Measurements from ENCODE around the gene ADGRE2. TPM values are rescaled to one million over a fixed set of nuclear protein-coding genes. Genes with fewer than 3 reads are reported as not detected.
"Not testable (repeated sequence)": the region's sequence is repeated elsewhere in the genome, so short reads cannot be mapped to it uniquely, and the experiment has no call there.

ADGRE2 gene
- total RNA-seq, 1 donor from 2014 or later = 3.6 TPM

DNA sequence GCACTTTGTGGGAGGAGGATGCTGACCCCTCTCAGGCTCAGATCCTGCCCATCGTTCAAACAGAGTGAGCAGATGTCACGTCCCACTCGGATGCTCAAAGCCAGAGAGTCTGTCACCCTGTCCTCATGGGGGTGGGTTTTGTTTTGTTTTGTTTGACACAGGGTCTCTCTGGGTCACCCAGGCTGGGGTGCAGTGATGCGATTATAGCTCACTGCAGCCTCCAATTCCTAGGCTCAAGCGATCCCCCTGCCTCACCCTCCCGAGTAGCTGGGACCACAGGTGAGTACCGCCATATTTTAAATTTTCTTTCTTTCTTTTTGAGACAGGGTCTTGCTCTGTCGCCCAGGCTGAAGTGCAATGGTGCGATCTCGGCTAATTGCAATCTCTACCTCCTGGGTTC is 4.0 kb downstream of the ADGRE2 start:
- no peaks in the 10 kb centered on the region for H3K9me3 Mint-ChIP-seq
- peaks cover 11% of the 10 kb centered on the region for H3K4me1 Mint-ChIP-seq (ENCODE audit: low read depth)
- H3K4me3 Mint-ChIP-seq (ENCODE audit: low read depth) = no peak overlapping the region
- intact Hi-C loops (cut with micrococcal nuclease) = no loop called here
- DNase-seq (ENCODE audit: low spot score) = no peak
- H3K27ac Mint-ChIP-seq = no peak overlapping the region
- H3K27me3 Mint-ChIP-seq (ENCODE audit: low read depth) = peaks cover 17% of the 10 kb centered on the region
- H3K36me3 Mint-ChIP-seq (ENCODE audit: low read depth) = no peaks in the 10 kb centered on the region

- intact Hi-C loops (cut with micrococcal nuclease); H3K36me3 Mint-ChIP-seq (ENCODE audit: low read depth); DNase-seq (ENCODE audit: low spot score); H3K27ac Mint-ChIP-seq; H3K4me3 Mint-ChIP-seq (ENCODE audit: low read depth); H3K9me3 Mint-ChIP-seq: not testable (repeated sequence)
- Mint-ChIP-seq H3K27me3 (ENCODE audit: low read depth) (peaks cover 14% of the 10 kb centered on the region), H3K4me1 (ENCODE audit: low read depth) (peaks cover 11% of the 10 kb centered on the region)
Observed at GRCh38 chr19:14773722-14774121, 4.6 kb downstream of the ADGRE2 start.

DNA sequence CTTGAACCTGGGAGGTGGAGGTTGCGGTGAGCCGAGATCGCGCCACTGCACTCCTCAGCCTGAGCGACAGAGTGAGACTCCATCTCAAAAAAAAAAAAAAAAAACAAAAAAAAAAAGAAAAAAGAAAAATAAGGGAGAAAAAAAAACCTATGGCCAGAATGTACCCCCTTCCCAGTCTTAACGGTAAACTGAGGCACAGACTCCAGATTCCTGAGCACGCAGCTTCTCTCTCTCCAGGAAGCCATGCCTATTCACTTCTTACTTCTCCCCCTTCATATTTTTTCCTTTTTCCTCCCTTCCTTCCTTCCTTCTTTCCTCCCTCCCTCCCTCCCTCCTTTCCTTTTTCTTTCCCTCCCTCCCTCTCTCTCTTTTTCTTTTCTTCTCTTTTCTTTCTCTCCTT is 5.4 kb downstream of the ADGRE2 start:
- H3K27me3 Mint-ChIP-seq (ENCODE audit: low read depth) = peaks cover 14% of the 10 kb centered on the region
- intact Hi-C loops (cut with micrococcal nuclease) = no loop called here
- no peaks in the 10 kb centered on the region for H3K9me3 Mint-ChIP-seq
- no peak overlapping the region for H3K4me3 Mint-ChIP-seq (ENCODE audit: low read depth)
- H3K27ac Mint-ChIP-seq = no peak overlapping the region
- H3K4me1 Mint-ChIP-seq (ENCODE audit: low read depth) = peaks cover 11% of the 10 kb centered on the region
- DNase-seq (ENCODE audit: low spot score) = no peak
- no peaks in the 10 kb centered on the region for H3K36me3 Mint-ChIP-seq (ENCODE audit: low read depth)

- no peaks in the 10 kb centered on the region for H3K36me3 Mint-ChIP-seq (ENCODE audit: low read depth)
- H3K4me1 Mint-ChIP-seq (ENCODE audit: low read depth) = peaks cover 11% of the 10 kb centered on the region
- H3K4me3 Mint-ChIP-seq (ENCODE audit: low read depth) = no peak overlapping the region
- H3K27ac Mint-ChIP-seq = no peak overlapping the region
- DNase-seq (ENCODE audit: low spot score) = no peak
- peaks cover 11% of the 10 kb centered on the region for H3K27me3 Mint-ChIP-seq (ENCODE audit: low read depth)
- intact Hi-C loops (cut with micrococcal nuclease) = no loop called here
- H3K9me3 Mint-ChIP-seq = no peaks in the 10 kb centered on the region
Observed at GRCh38 chr19:14772467-14772866, 5.9 kb downstream of the ADGRE2 start.

DNA sequence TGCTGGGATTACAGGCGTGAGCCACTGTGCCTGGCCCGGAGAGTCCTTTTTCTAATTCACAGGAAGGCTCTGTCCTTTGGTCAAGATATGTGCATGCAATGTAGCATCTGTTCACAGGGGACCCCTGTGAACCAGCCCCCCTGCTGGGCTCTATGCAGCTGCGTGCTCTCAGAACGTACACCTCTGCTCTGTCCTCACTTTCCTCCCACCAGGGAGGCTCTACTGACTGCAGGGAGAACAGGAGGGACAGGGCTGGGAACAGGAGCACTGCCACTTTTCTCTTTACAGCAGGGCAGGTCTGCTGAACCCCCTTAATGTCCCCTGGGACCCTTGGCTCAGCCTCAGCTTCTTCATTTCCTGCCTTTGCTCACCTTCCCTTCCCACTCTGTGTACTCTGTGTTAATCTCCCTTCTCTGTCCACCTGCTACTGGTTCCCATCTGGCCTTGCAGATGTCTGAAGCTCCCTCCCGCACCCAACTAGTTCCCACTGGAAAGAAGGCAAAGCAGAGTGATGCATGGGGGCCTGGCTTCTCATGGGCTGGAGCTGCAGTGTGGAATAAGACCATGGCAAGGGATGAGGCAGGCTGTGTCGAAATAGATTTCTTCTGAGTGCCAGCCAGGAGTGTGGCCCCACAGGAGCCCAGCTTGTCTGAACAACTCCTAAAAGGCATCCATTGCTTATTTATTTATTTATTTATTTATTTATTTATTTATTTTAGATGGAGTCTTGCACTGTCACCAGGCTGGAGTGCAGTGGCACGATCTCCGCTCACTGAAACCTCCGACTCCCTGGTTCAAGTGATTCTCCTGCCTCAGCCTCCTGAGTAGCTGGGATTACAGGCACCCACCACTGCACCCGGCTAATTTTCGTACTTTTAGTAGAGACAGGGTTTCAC is 7.2 kb downstream of the ADGRE2 start:
- H3K27me3 Mint-ChIP-seq (ENCODE audit: low read depth) = peaks cover 6% of the 10 kb centered on the region
- intact Hi-C loops (cut with micrococcal nuclease) = no loop called here
- DNase-seq (ENCODE audit: low spot score) = no peak

GRCh38 chr19:14770136-14770535 is 8.2 kb downstream of the ADGRE2 start:
- Mint-ChIP-seq H3K36me3 (ENCODE audit: low read depth) (peaks cover 3% of the 10 kb centered on the region), H3K27ac (no peak overlapping the region)

More for the DNA sequence above, 7.2 kb downstream of the ADGRE2 start:
- no peaks in the 10 kb centered on the region for H3K36me3 Mint-ChIP-seq (ENCODE audit: low read depth)
- H3K4me3 Mint-ChIP-seq (ENCODE audit: low read depth) = no peak overlapping the region
- H3K4me1 Mint-ChIP-seq (ENCODE audit: low read depth) = peaks cover 5% of the 10 kb centered on the region
- H3K9me3 Mint-ChIP-seq = no peaks in the 10 kb centered on the region
- H3K27ac Mint-ChIP-seq = no peak overlapping the region

DNA sequence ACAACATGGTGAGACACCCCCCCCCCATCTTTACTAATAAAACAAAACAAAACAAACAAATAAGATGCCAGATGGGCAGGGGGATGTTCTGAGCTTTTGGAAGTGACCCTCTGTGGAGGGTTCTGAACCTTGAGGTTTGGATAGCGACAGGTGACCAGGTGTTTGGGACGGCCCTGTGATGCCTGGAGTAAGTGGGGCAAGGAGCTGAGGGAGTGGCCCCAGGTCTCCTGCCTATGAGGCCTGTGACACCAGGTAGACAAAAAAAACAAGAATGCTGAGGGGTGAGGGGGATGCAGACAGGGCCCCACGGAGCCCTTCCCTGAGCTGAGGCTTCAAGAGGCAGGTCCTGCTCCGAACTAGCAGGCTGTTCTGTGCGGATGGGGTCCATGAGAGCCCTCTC is 9.2 kb downstream of the ADGRE2 start:
- Mint-ChIP-seq H3K9me3 (no peaks in the 10 kb centered on the region), H3K4me1 (ENCODE audit: low read depth) (no peaks in the 10 kb centered on the region), H3K27ac (no peak overlapping the region), H3K36me3 (ENCODE audit: low read depth) (peaks cover 3% of the 10 kb centered on the region), H3K4me3 (ENCODE audit: low read depth) (no peak overlapping the region), H3K27me3 (ENCODE audit: low read depth) (no peaks in the 10 kb centered on the region)
- no peak for DNase-seq (ENCODE audit: low spot score)
- intact Hi-C loops (cut with micrococcal nuclease) = no loop called here

More at GRCh38 chr19:14770136-14770535, 8.2 kb downstream of the ADGRE2 start:
- Mint-ChIP-seq H3K27me3 (ENCODE audit: low read depth) (no peaks in the 10 kb centered on the region), H3K4me3 (ENCODE audit: low read depth) (no peak overlapping the region), H3K9me3 (no peaks in the 10 kb centered on the region), H3K4me1 (ENCODE audit: low read depth) (no peaks in the 10 kb centered on the region)
- DNase-seq (ENCODE audit: low spot score) = no peak
- intact Hi-C loops (cut with micrococcal nuclease) = no loop called here

DNA sequence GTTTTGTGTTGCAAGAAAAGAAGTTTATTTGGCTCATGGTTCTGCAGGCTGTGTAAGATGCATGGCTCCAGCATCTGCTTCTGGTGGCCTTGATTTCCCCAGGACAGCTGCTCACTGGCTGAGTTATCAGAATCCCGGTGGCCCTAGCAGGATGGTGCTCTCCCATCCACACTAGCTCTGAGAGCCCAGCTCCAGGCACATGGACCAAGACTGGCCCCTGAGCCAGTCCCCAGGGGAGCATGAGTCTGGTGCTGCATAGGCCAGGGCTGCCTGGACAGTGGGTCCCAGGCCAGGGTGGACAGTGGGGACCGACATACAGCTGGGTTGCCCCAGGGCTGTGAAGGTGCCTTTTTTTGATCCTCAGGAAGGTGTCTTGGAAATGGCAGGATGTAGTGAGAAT is 10.4 kb downstream of the ADGRE2 start:
- no peak overlapping the region for H3K4me3 Mint-ChIP-seq (ENCODE audit: low read depth)
- H3K9me3 Mint-ChIP-seq = no peaks in the 10 kb centered on the region
- peaks cover 3% of the 10 kb centered on the region for H3K36me3 Mint-ChIP-seq (ENCODE audit: low read depth)
- DNase-seq (ENCODE audit: low spot score) = no peak
- H3K4me1 Mint-ChIP-seq (ENCODE audit: low read depth) = no peaks in the 10 kb centered on the region
- no peak overlapping the region for H3K27ac Mint-ChIP-seq
- intact Hi-C loops (cut with micrococcal nuclease) = no loop called here
- no peaks in the 10 kb centered on the region for H3K27me3 Mint-ChIP-seq (ENCODE audit: low read depth)

- Mint-ChIP-seq H3K4me1 (ENCODE audit: low read depth) (no peaks in the 10 kb centered on the region), H3K27ac (no peak overlapping the region), H3K4me3 (ENCODE audit: low read depth) (no peak overlapping the region), H3K36me3 (ENCODE audit: low read depth) (peaks cover 3% of the 10 kb centered on the region), H3K27me3 (ENCODE audit: low read depth) (no peaks in the 10 kb centered on the region), H3K9me3 (no peaks in the 10 kb centered on the region)
- no peak for DNase-seq (ENCODE audit: low spot score)
- intact Hi-C loops (cut with micrococcal nuclease) = no loop called here
Observed at GRCh38 chr19:14767466-14767971, 10.8 kb downstream of the ADGRE2 start.

GRCh38 chr19:14765841-14766240 is 12.5 kb downstream of the ADGRE2 start:
- H3K27me3 Mint-ChIP-seq (ENCODE audit: low read depth); H3K4me1 Mint-ChIP-seq (ENCODE audit: low read depth); H3K27ac Mint-ChIP-seq; H3K4me3 Mint-ChIP-seq (ENCODE audit: low read depth); DNase-seq (ENCODE audit: low spot score); H3K9me3 Mint-ChIP-seq; intact Hi-C loops (cut with micrococcal nuclease); H3K36me3 Mint-ChIP-seq (ENCODE audit: low read depth): not testable (repeated sequence)

DNA sequence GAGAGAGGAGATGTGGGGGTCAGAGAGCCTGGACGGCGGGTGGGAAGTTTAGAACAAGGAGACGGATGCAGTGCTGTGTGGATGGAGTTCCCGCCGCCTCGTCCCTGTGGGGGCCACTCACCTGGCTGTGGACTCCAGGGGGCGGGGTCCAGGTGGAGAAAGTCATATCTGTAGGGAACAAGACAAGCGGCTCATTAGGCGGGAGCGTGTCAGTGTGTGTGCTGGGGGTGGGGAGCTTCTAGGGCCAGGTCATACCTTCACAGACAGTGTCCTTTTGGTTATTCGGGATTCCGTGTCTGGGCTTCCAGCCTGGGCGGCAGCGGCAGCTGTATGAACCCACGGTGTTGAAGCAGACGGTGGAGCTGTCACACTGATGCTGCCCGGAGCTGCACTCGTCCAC is 13.0 kb downstream of the ADGRE2 start:
- H3K4me1 Mint-ChIP-seq (ENCODE audit: low read depth); DNase-seq (ENCODE audit: low spot score); H3K27ac Mint-ChIP-seq; H3K36me3 Mint-ChIP-seq (ENCODE audit: low read depth); H3K4me3 Mint-ChIP-seq (ENCODE audit: low read depth); H3K27me3 Mint-ChIP-seq (ENCODE audit: low read depth); intact Hi-C loops (cut with micrococcal nuclease); H3K9me3 Mint-ChIP-seq: not testable (repeated sequence)

DNA sequence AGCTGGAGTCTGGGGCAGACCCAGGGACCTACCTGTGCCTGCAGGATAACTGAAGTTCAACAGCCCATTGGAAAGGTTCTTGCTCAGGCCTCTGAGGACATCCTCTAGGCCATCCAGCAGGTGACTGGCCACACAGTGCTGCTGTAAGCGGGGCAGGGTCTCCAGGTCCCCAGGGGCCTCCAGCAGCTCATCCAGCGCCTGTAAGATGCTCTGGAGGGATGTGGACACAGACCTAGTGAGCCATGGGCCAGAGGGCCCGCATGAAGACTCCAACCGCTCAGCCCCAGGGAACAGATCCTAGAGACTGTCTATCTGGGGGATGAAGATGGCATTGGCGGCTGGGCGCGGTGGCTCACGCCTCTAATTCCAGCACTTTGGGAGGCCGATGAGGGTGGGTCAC is 14.0 kb downstream of the ADGRE2 start:
- no peaks in the 10 kb centered on the region for H3K27me3 Mint-ChIP-seq (ENCODE audit: low read depth)
- H3K27ac Mint-ChIP-seq = no peak overlapping the region
- peaks cover 3% of the 10 kb centered on the region for H3K36me3 Mint-ChIP-seq (ENCODE audit: low read depth)
- H3K9me3 Mint-ChIP-seq = no peaks in the 10 kb centered on the region
- intact Hi-C loops (cut with micrococcal nuclease) = no loop called here
- H3K4me3 Mint-ChIP-seq (ENCODE audit: low read depth) = no peak overlapping the region
- H3K4me1 Mint-ChIP-seq (ENCODE audit: low read depth) = no peaks in the 10 kb centered on the region
- DNase-seq (ENCODE audit: low spot score) = no peak

DNA sequence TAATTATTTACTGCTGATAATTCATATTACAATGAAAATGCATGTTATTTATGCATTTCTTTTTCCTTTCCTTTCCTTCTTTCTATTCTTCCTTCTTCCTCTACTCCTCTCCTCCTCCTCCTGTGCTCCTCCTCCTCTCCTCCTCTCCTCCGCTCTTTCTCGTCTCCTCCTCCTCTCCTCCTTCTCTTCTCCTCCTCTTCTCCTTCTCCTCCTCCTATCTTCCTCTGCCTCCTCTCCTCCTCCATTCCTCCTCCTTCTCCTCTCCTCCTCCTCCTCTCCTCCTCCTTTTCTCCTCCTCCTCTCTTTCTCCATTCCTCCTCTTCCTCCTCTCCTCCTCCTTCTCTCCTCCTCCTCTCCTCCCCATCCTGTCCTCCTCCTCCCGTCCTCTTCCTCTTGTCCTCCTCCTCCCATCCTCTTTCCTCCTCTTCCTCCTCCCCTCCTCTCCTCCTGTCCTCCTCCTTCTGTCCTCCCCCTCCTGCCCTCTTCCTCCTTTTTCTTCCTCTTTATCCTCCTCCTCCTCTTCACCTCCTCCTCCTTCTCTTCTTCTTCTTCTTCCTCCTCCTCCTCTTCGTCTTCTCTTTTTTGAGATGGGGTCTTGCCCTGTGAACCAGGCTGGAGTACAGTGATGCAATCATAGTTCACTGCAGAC is 14.7 kb downstream of the ADGRE2 start:
- Mint-ChIP-seq H3K36me3 (ENCODE audit: low read depth) (peaks cover 3% of the 10 kb centered on the region), H3K4me3 (ENCODE audit: low read depth) (no peak overlapping the region), H3K27me3 (ENCODE audit: low read depth) (no peaks in the 10 kb centered on the region), H3K9me3 (no peaks in the 10 kb centered on the region), H3K4me1 (ENCODE audit: low read depth) (no peaks in the 10 kb centered on the region), H3K27ac (no peak overlapping the region)
- DNase-seq (ENCODE audit: low spot score) = no peak
- intact Hi-C loops (cut with micrococcal nuclease) = no loop called here
